Measurements from ENCODE around the gene WDR88.
"Not testable (repeated sequence)": the region's sequence is repeated elsewhere in the genome, so short reads cannot be mapped to it uniquely, and the experiment has no call there.

The WDR88 gene

GRCh38 chr19:33206261-33207039 lies 74.5 kb downstream of the WDR88 start:
- no peak overlapping the region for H3K4me3 ChIP-seq (ENCODE audit: low read length)
- DNase-seq (ENCODE audit: low read depth): no peak
- no peak for TF ChIP-seq CTCF (conservative IDR thresholded peaks at IDR 0.05; ENCODE audit: low read length)

GRCh38 chr19:33207040-33207620 lies 75.2 kb downstream of the WDR88 start:
- DNase-seq (ENCODE audit: low read depth): no peak
- H3K4me3 ChIP-seq (ENCODE audit: low read length): no peak overlapping the region
- TF ChIP-seq CTCF (conservative IDR thresholded peaks at IDR 0.05; ENCODE audit: low read length): no peak

DNA sequence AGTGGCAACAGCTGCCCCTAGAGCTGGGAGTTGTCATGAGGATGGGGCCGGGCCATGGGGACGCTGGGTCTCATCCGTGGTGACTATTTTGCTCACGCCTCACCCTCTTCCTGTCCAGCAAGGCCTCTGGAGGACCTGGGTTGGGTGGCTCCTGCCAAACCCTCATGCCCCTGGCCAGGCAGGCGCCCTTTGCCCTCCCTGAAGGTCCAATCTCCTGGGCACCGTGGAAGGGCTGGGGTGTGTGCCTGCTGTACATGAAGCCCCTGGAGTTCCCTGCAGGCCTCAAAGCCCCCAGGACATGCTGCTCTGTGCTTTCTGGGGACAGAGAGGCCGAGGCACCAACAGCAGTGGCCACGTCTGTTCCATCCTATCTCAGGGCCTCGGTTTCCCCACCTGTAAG lies 76.0 kb downstream of the WDR88 start:
- H3K4me3 ChIP-seq (ENCODE audit: low read length): no peak overlapping the region
- no peak for DNase-seq (ENCODE audit: low read depth)
- no peak for TF ChIP-seq CTCF (conservative IDR thresholded peaks at IDR 0.05; ENCODE audit: low read length)

GRCh38 chr19:33208371-33208895 lies 76.5 kb downstream of the WDR88 start:
- no peak overlapping the region for H3K4me3 ChIP-seq (ENCODE audit: low read length)
- TF ChIP-seq CTCF (conservative IDR thresholded peaks at IDR 0.05; ENCODE audit: low read length): no peak
- DNase-seq (ENCODE audit: low read depth): no peak

GRCh38 chr19:33208904-33209849 lies 77.3 kb downstream of the WDR88 start:
- no peak for DNase-seq (ENCODE audit: low read depth)
- TF ChIP-seq CTCF (conservative IDR thresholded peaks at IDR 0.05; ENCODE audit: low read length): no peak
- H3K4me3 ChIP-seq (ENCODE audit: low read length): no peak overlapping the region

DNA sequence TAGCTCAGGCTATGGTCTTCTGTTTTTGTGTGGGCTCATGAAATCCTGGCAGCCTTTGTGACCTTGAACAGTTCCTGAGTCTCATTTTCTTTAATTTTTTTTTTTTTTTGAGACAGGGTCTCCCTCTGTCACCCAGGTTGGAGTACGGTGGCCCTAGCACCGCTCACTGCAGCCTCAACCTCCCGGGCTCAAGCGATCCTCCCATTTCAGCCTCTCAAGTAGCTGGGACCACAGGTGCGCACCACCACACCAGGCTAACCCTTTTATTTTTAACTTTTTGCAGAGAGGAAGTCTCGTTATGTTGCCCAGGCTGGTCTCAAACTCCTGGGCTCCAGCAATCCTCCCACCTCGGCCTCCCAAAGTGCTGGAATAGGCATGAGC lies 77.9 kb downstream of the WDR88 start:
- not testable (repeated sequence) for DNase-seq (ENCODE audit: low read depth); H3K4me3 ChIP-seq (ENCODE audit: low read length)

GRCh38 chr19:33210266-33210940 lies 78.5 kb downstream of the WDR88 start:
- no peak for TF ChIP-seq CTCF (conservative IDR thresholded peaks at IDR 0.05; ENCODE audit: low read length)
- DNase-seq (ENCODE audit: low read depth): no peak

More at GRCh38 chr19:33210266-33210940, 78.5 kb downstream of the WDR88 start:
- H3K4me3 ChIP-seq (ENCODE audit: low read length): no peak overlapping the region

Data from AG10803 (cell line).